Hepatocyte (in vitro differentiated cells): ENCODE measurements around the gene DTNA.

Source experiments
- CTCF ChIP-seq: fragments of 200-600 bp; sonication (generic); IDR thresholded peaks from 2 replicates; pipeline ENCODE4 v1.5.1; 2016; ENCODE audit warnings: antibody characterized with exemption, mild to moderate bottlenecking; ENCODE audit not compliant: poor library complexity
- EZH2phosphoT487 ChIP-seq: fragments of 200-600 bp; sonication (generic); IDR thresholded peaks from one replicate; pipeline ENCODE4 v1.6.1; 2018; ENCODE audit warnings: antibody characterized with exemption, mild to moderate bottlenecking, low read depth, moderate library complexity; ENCODE audit not compliant: unreplicated experiment, severe bottlenecking

DNA sequence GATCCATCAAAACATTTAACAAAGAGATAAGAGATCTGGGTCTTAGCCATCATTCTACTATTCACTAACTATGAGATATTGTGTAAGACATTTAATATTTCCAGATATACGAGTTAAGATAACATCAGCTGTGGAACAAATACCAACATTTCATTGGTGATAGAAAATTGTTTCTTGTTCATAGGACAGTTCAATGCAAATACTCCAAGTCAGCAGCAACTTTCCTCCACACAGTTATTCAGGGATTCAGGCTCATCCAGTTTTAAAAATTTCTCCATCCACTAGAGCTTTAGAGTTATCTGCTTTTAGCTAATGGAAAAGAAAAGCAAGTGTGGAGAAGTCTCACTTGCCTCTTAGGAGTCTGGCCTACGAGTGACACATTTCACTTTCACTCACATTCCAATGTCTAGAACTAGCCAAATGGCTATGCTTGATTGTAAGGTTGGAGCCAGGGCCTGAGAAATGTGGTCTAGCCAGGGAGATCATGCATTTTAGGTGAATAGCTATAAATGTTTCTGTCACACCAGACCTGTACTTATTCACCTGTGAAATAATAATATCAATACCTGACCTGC, 211.8 kb downstream of the DTNA start:
- TF ChIP-seq CTCF (no peak), EZH2phosphoT487 (no peak)
